CD4-positive, CD25-positive, alpha-beta regulatory T cell (primary cell): ENCODE data around the gene TNNC1. TPM values are rescaled to one million over a fixed set of nuclear protein-coding genes. Genes with fewer than 3 reads are reported as not detected.

Experiments used
- ATAC-seq, 2 donors: fragments of 150-1000 bp; cut with Tn5 transposase; one replicate each; pipeline ENCODE4 v1.10.0; 2021; ENCODE audit warnings: low read depth in 2 of 2, moderate number of reproducible peaks in 2 of 2, moderate library complexity in 1 of 2
- DNase-seq, 3 donors: peaks; one replicate each; pipeline versions ENCODE4 v3.0.0 to v3.0.0-alpha.2; 2012 to 2022; ENCODE audit warnings: mixed read lengths in 1 of 3
- H3K27ac ChIP-seq: one replicate; pipeline ENCODE4 v1.7.0; 2013; ENCODE audit warnings: mild to moderate bottlenecking, low read length; ENCODE audit not compliant: insufficient read depth, poor library complexity, severe bottlenecking
- H3K27me3 ChIP-seq: one replicate; pipeline ENCODE4 v1.7.0; 2013; ENCODE audit warnings: low read length; ENCODE audit not compliant: control insufficient read depth, insufficient read depth
- H3K36me3 ChIP-seq: one replicate; pipeline ENCODE4 v1.7.0; 2013; ENCODE audit warnings: mild to moderate bottlenecking, low read length, moderate library complexity; ENCODE audit not compliant: control insufficient read depth, insufficient read depth
- H3K4me1 ChIP-seq: 2 replicates; pipeline ENCODE4 v1.7.0; 2013; ENCODE audit warnings: mild to moderate bottlenecking, low read length; ENCODE audit not compliant: insufficient read depth, control insufficient read depth, poor library complexity, severe bottlenecking
- H3K4me3 ChIP-seq: one replicate; pipeline ENCODE4 v1.7.0; 2013; ENCODE audit warnings: low read depth, mild to moderate bottlenecking, low read length, moderate library complexity
- H3K9me3 ChIP-seq, 2 experiments: 1 replicate in 1 of 2; 2 replicates in 1 of 2; pipeline ENCODE4 v1.7.0; 2013; ENCODE audit warnings: low read length in 2 of 2, mild to moderate bottlenecking in 1 of 2, moderate library complexity in 1 of 2; ENCODE audit not compliant: control insufficient read depth in 2 of 2
- H3K27ac Mint-ChIP-seq, 3 donors: one replicate each; pipeline ENCODE4 v1.8.0; 2020 to 2022; ENCODE audit warnings: mild to moderate bottlenecking in 3 of 3, mixed read lengths in 3 of 3, moderate library complexity in 2 of 3
- H3K27me3 Mint-ChIP-seq: one replicate; pipeline ENCODE4 v1.8.0; 2022; ENCODE audit warnings: mild to moderate bottlenecking, mixed read lengths
- H3K36me3 Mint-ChIP-seq: one replicate; pipeline ENCODE4 v1.8.0; 2020; ENCODE audit warnings: mixed read lengths
- H3K4me1 Mint-ChIP-seq, 4 donors: one replicate each; pipeline ENCODE4 v1.8.0; 2020 to 2022; ENCODE audit warnings: mixed read lengths in 4 of 4, mild to moderate bottlenecking in 1 of 4
- H3K4me3 Mint-ChIP-seq, 4 donors: one replicate each; pipeline ENCODE4 v1.8.0; 2020 to 2022; ENCODE audit warnings: mild to moderate bottlenecking in 4 of 4, mixed read lengths in 4 of 4, moderate library complexity in 3 of 4
- H3K9me3 Mint-ChIP-seq, 7 donors: one replicate each; pipeline ENCODE4 v1.8.0; 2020 to 2022; ENCODE audit warnings: mixed read lengths in 7 of 7, mild to moderate bottlenecking in 3 of 7, moderate library complexity in 2 of 7
- polyA plus RNA-seq, 4 donors: library from polyadenylated mRNA; unstranded; fragments of 300-500 nt; fragmentation: Illumina TruSeq; gene quantifications; one replicate each; pipeline ENCODE4 v1.2.3, GENCODE V29; 2021
- total RNA-seq: library from RNA; stranded (reverse); gene quantifications from one replicate; pipeline ENCODE4 v1.2.3, GENCODE V29; 2022

The TNNC1 gene
- total and polyA plus RNA-seq, 5 donors from 2014 or later = 0.38 to 3.9 (median 0.63) TPM

DNA sequence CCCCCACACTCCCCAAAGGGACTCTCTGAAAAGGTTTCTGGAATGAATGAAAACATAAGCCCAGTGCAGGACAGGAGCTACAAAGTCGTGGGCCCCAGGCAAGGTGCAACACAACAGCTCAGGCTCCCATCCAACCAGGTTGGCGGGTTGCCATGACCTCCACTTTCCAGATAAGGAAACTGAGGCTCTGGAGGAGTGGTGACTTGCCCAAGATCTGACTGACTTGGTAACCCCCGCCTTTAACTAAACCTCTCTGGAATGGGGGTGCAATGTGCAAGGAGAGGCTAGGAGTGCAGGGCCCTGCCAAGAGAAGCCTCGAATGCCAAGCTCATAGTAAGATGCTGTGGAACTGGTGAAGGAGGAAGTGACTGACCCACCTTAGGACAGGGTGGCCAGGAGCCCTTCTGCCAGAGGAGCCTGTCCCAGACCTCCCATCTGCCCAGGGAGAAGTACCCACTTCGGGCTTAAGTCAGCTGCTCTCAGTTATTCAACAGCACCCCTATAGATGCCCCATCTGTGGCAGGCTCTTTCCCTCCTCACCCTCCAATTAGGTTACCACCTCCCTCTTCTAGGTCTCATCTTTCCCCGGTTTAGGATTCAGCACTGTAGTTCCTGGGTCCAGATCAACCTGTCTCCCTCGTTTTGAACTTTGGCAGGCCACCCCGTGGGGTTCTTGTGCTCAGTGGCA is 553 bp upstream of the TNNC1 start:
- H3K27me3 Mint-ChIP-seq = peaks cover 5% of the 10 kb centered on the region
- H3K27ac Mint-ChIP-seq = peak overlapping the region; percentile 99 to 100 (median 100)
- DNase-seq = no peak
- H3K36me3 ChIP-seq = peaks cover 16% of the 10 kb centered on the region
- H3K36me3 Mint-ChIP-seq = peaks cover 7% of the 10 kb centered on the region
- peaks cover 0 to 2% (median 0%) of the 10 kb centered on the region in 7 donors for H3K9me3 Mint-ChIP-seq
- H3K4me3 Mint-ChIP-seq = peak overlapping the region; percentile 94 to 97 (median 94)
- H3K4me1 Mint-ChIP-seq = peaks cover 0 to 34% (median 28%) of the 10 kb centered on the region in 4 donors
- ATAC-seq = no peak
- H3K4me1 ChIP-seq = peaks cover 39% of the 10 kb centered on the region
- peak overlapping the region; percentile 81 for H3K4me3 ChIP-seq
- H3K27me3 ChIP-seq = no peaks in the 10 kb centered on the region
- H3K9me3 ChIP-seq = no peaks in the 10 kb centered on the region
- H3K27ac ChIP-seq = peak overlapping the region; percentile 94

DNA sequence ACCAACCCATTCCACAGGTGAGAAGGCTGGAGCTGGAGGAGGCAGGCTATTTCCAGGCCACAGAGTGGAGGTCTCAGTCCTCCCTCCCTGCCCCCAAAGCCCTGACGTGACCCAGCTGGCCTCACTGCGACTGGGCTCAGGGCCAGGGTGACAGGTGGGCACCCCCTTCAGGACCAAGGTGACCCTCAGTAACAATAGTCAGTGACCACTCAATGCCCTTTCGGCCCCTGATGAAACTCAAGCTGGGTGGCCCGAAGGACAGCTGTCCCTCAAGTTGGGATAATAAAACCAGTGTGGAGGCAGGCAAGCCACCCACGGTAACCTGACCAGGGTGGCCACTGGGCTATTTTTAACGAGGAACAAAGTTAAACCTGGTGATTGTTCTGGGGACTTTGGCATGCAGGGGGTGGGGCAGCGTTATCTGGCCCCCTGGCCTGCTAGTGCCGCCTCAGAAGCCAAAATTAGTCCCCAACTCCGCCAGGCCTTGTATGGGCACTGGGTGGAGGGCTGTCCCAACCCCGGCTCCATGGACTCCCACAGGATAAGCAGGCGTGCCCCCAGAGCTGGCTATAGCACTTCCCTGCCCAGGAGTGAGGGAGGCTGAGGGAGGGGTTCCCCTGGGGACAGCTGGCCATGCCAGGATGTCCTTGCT is 1.1 kb downstream of the TNNC1 start:
- ATAC-seq (no peak), DNase-seq (no peak)
- Histone ChIP-seq H3K4me3 (no peak overlapping the region), H3K36me3 (peaks cover 1% of the 10 kb centered on the region), H3K9me3 (no peaks in the 10 kb centered on the region), H3K27ac (no peak overlapping the region), H3K27me3 (no peaks in the 10 kb centered on the region), H3K4me1 (peaks cover 36% of the 10 kb centered on the region)
- peaks cover 0 to 2% (median 0%) of the 10 kb centered on the region in 7 donors for H3K9me3 Mint-ChIP-seq
- H3K4me1 Mint-ChIP-seq = peaks cover 0 to 40% (median 20%) of the 10 kb centered on the region in 4 donors
- H3K27me3 Mint-ChIP-seq = peaks cover 9% of the 10 kb centered on the region
- no peak overlapping the region for H3K27ac Mint-ChIP-seq
- no peak overlapping the region for H3K4me3 Mint-ChIP-seq
- no peaks in the 10 kb centered on the region for H3K36me3 Mint-ChIP-seq

DNA sequence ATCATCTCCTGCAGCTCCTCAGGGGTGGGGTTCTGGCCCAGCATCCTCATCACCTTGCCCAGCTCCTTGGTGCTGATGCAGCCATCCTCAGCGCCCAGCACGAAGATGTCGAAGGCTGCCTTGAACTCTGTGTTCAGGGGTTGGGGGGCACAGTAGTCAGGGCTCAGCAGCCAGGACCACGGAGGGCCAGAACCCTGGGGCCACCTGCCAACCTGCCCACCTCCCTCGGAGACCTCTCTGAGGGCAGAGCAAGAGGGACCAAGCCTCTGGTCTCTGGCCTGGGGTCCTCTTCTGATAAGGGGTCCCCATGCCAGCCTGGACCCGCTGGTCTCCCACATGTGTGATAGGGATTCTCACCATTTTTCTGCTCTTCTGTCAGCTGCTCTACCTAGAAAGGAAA is 1.7 kb downstream of the TNNC1 start:
- peaks cover 9% of the 10 kb centered on the region for H3K27me3 Mint-ChIP-seq
- no peak overlapping the region for H3K4me3 ChIP-seq
- no peaks in the 10 kb centered on the region for H3K27me3 ChIP-seq
- no peaks in the 10 kb centered on the region for H3K36me3 ChIP-seq
- DNase-seq = no peak
- peaks cover 33% of the 10 kb centered on the region for H3K4me1 ChIP-seq
- peaks cover 0 to 36% (median 17%) of the 10 kb centered on the region in 4 donors for H3K4me1 Mint-ChIP-seq
- peaks cover 0 to 2% (median 0%) of the 10 kb centered on the region in 7 donors for H3K9me3 Mint-ChIP-seq
- no peak for ATAC-seq
- no peaks in the 10 kb centered on the region for H3K9me3 ChIP-seq
- no peak overlapping the region for H3K27ac Mint-ChIP-seq
- no peak overlapping the region for H3K27ac ChIP-seq
- no peaks in the 10 kb centered on the region for H3K36me3 Mint-ChIP-seq
- H3K4me3 Mint-ChIP-seq = peak overlapping the region in 1 of 4 donors; percentile 41

DNA sequence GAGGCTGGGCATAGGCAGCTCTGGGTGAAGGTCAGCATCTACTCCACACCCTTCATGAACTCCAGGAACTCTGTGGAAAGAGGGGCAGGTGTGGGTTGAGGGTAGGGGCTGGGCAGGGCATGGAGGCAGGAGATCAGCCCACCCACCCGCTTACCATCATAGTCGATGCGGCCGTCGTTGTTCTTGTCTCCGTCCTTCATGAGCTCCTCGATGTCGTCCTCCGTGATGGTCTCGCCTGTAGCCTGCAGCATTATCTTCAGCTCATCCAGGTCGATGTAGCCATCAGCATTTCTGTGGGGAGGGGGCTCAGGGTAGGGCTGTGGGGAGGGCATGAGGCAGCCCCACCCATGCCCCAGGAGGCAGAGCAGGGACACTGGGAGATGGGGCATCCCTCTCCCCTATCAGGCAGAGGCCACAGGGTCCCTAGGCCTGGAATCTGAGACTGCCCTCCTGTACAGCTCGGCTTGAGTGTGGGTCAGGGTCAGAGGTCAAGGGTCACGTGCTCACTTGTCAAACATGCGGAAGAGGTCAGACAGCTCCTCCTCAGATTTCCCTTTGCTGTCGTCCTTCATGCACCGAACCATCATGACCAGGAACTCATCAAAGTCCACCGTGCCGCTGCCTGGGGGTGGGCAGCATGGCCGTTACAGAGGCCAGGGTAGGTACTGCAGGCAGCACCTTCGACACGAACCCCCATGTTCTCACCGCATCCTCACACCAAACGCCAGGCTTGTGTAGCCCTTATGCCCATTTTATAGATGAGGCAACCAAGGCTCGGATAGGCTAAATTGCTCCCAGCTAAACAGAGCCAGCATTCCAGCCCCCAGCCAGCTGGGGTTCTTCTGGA is 2.4 kb downstream of the TNNC1 start:
- no peak overlapping the region for H3K27ac ChIP-seq
- no peak for DNase-seq
- Mint-ChIP-seq H3K4me1 (peaks cover 0 to 36% (median 15%) of the 10 kb centered on the region in 4 donors), H3K4me3 (peak overlapping the region in 2 of 4 donors; percentile 10 to 41), H3K27me3 (peaks cover 9% of the 10 kb centered on the region), H3K36me3 (no peaks in the 10 kb centered on the region), H3K9me3 (peaks cover 0 to 2% (median 0%) of the 10 kb centered on the region in 7 donors), H3K27ac (peak overlapping the region in 1 of 3 donors; percentile 56)
- peaks cover 33% of the 10 kb centered on the region for H3K4me1 ChIP-seq
- no peaks in the 10 kb centered on the region for H3K36me3 ChIP-seq
- no peak overlapping the region for H3K4me3 ChIP-seq
- no peak for ATAC-seq
- H3K9me3 ChIP-seq = no peaks in the 10 kb centered on the region
- H3K27me3 ChIP-seq = no peaks in the 10 kb centered on the region

DNA sequence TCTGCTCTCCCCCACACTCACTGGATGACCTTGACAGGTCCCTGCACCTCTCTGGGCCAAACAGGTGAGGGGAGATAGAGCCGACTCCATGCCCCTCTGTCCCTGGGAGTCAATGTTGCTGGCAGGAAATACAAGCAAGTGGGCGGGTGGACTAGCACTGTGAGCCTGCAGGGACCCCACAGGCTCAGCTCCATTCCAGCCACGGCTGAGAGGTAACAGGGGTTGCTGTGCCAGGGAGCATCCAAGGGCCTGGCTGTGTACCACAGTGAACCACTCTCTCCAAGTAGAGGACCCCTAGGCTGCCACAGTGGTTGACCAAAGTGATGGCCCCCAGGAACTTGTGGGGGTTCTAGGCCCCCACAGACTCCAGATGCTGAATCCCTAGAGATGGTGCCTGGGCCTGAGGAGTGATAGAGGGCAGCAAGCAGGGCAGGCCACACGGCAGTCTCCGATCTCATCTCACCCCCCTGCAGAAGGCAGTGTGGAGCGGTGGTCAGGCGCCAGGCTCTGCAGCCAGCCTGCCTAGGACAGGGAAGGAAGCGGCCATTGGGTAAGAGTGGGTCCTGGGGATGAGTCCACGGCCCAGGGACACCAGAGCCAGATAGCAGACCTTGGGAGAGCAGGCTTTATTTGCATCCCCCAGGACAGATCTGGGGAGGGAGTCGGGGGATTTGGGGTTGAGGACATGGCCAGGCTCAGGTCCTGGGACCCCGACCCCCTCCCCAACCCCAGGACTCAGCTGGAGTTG is 3.2 kb downstream of the TNNC1 start:
- peak overlapping the region in 2 of 3 donors; percentile 12 to 69 for H3K27ac Mint-ChIP-seq
- DNase-seq = no peak
- H3K9me3 Mint-ChIP-seq = no peaks in the 10 kb centered on the region

DNA sequence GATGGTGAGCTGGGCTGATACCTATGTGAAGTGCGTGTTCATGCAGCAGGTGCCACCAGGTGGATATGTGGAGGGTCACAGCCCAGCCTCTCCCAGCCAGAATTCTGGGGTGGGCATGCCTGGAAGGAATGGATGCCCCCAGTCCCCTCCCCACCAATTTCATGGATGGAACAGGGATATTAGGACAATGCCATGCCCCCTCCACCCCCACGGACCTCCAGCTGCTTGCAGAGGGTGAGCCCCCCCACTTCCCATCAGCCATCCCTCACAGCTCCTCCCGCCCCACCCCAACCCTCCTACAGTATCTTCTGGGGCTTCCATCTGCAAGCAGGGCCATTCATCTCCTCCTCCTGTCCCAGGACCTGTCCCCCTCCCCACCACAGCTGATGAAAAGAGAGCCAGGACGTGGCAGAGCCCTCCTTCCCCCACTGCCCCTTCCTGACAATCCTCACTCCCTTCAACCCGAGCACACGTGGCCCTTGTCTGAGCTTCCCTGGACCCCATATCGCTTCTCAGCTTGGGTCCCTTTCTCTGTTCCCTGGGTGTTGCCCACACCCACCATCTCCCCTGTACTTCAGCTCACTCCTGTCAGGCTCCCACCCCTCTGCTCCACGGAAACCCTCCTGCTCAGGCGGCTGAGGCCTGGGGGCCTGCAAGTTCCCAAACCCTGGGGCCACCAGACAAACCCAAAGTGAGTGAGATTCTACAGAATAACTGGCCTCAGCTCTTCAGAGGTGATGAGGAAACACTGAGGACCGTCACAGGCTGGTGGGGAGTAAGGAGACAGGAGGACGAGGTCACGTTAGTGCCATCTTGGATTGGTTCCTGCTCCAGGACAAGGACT is 6.1 kb downstream of the TNNC1 start:
- ATAC-seq (no peak), DNase-seq (no peak)
- no peaks in the 10 kb centered on the region for H3K36me3 ChIP-seq
- H3K36me3 Mint-ChIP-seq = no peaks in the 10 kb centered on the region
- no peaks in the 10 kb centered on the region for H3K9me3 ChIP-seq
- H3K27ac Mint-ChIP-seq = peak overlapping the region in 1 of 3 donors; percentile 80
- H3K4me1 ChIP-seq = peaks cover 37% of the 10 kb centered on the region
- no peaks in the 10 kb centered on the region for H3K27me3 ChIP-seq
- H3K4me3 Mint-ChIP-seq = peak overlapping the region in 2 of 4 donors; percentile 71 to 78
- peaks cover 4% of the 10 kb centered on the region for H3K27me3 Mint-ChIP-seq
- no peaks in the 10 kb centered on the region for H3K9me3 Mint-ChIP-seq
- H3K4me3 ChIP-seq = no peak overlapping the region
- peaks cover 0 to 33% (median 12%) of the 10 kb centered on the region in 4 donors for H3K4me1 Mint-ChIP-seq
- H3K27ac ChIP-seq = no peak overlapping the region

More for the DNA sequence above, 3.2 kb downstream of the TNNC1 start:
- H3K4me3 ChIP-seq = no peak overlapping the region
- peaks cover 27% of the 10 kb centered on the region for H3K4me1 ChIP-seq
- no peaks in the 10 kb centered on the region for H3K27me3 ChIP-seq
- H3K36me3 ChIP-seq = no peaks in the 10 kb centered on the region
- H3K4me3 Mint-ChIP-seq = no peak overlapping the region
- peaks cover 9% of the 10 kb centered on the region for H3K27me3 Mint-ChIP-seq
- H3K9me3 ChIP-seq = no peaks in the 10 kb centered on the region
- ATAC-seq = no peak
- H3K27ac ChIP-seq = no peak overlapping the region
- H3K36me3 Mint-ChIP-seq = no peaks in the 10 kb centered on the region
- peaks cover 0 to 36% (median 13%) of the 10 kb centered on the region in 4 donors for H3K4me1 Mint-ChIP-seq
